Left lung (tissue), 10 donors: Measurements from ENCODE around the gene TBC1D8B. TPM values are rescaled to one million over a fixed set of nuclear protein-coding genes. Genes with fewer than 3 reads are reported as not detected.
A peak's percentile ranks its signal among the peaks of the same experiment; 100 is the strongest.
"Not testable (repeated sequence)": the region's sequence is repeated elsewhere in the genome, so short reads cannot be mapped to it uniquely, and the experiment has no call there.

ENCODE experiments used
- ATAC-seq: fragments of 200-7000 bp; cut with Tn5 transposase; one replicate; pipeline ENCODE4 v1.9.1; 2020; ENCODE audit warnings: moderate library complexity
- DNase-seq, 4 donors: peaks; one replicate each; pipeline ENCODE4 v3.0.0-alpha.2; 2013 to 2020
- H3K27ac ChIP-seq, 2 donors: fragments of 200-600 bp; sonication (generic) in 1 of 2; one replicate each; pipeline versions ENCODE4 v1.5.0 to v1.8.0; 2020 to 2021
- H3K27me3 ChIP-seq, 2 donors: fragments of 200-600 bp; sonication (generic) in 1 of 2; one replicate each; pipeline versions ENCODE4 v1.5.0 to v1.8.0; 2020 to 2021
- H3K36me3 ChIP-seq, 2 donors: fragments of 200-600 bp; sonication (generic) in 1 of 2; one replicate each; pipeline versions ENCODE4 v1.5.0 to v1.8.0; 2020 to 2021
- H3K4me1 ChIP-seq, 2 donors: fragments of 200-600 bp; one replicate each; pipeline ENCODE4 v1.8.0; 2021
- H3K4me3 ChIP-seq, 2 donors: fragments of 200-600 bp; sonication (generic) in 1 of 2; one replicate each; pipeline versions ENCODE4 v1.5.0 to v1.8.0; 2020 to 2021; ENCODE audit warnings: mild to moderate bottlenecking in 1 of 2
- H3K9me3 ChIP-seq, 2 donors: fragments of 200-600 bp; sonication (generic) in 1 of 2; one replicate each; pipeline versions ENCODE4 v1.5.0 to v1.8.0; 2020 to 2021
- CTCF ChIP-seq, 2 donors: fragments of 200-600 bp; sonication (generic) in 1 of 2; IDR thresholded peaks; one replicate each; pipeline versions ENCODE4 v1.5.0 to v1.8.0; 2021; ENCODE audit warnings: antibody characterized with exemption in 2 of 2
- intact Hi-C, 2 donors: fragments of 100-400 bp; cut with DNase I; formaldehyde crosslinking; loops; one replicate each; pipeline versions ENCODE4 v1.11.2 to v1.14.2; 2022
- polyA plus RNA-seq, 6 donors: library from polyadenylated mRNA; unstranded; fragments of 120-200 nt; gene quantifications; one replicate each; pipeline ENCODE4 v1.2.1, GENCODE V29; 2013; ENCODE audit not compliant: insufficient read length in 6 of 6
- total RNA-seq, 2 donors: library from RNA; stranded (reverse); fragmentation: NEBNext Ultra II Directional; extraction: Animal tissue kit (Norgen Biotek cat#: 25700); gene quantifications; one replicate each; pipeline ENCODE4 v1.2.1, GENCODE V29; 2021
- donor health status: DM: no; HTN: yes; CAD: no.
- donor health status: DM: no; HTN: no; CAD: no.

Gene TBC1D8B
- total and polyA plus RNA-seq, 8 donors, result 9.6 to 13.3 (median 10.4) TPM

GRCh38 chrX:106862972-106863688, 60.7 kb downstream of the TBC1D8B start:
- Histone ChIP-seq H3K4me3 (no peak overlapping the region), H3K4me1 (no peaks in the 10 kb centered on the region), H3K36me3 (no peaks in the 10 kb centered on the region), H3K9me3 (no peaks in the 10 kb centered on the region), H3K27me3 (no peaks in the 10 kb centered on the region), H3K27ac (no peak overlapping the region)
- peak in 1 of 4 donors; percentile 0 for DNase-seq
- peak in 1 of 2 donors; percentile 22 for TF ChIP-seq CTCF (IDR thresholded peaks at IDR 0.05)
- peak; percentile 58 for ATAC-seq
- intact Hi-C loops, result no loop called here

GRCh38 chrX:106863697-106864096, 61.2 kb downstream of the TBC1D8B start:
- DNase-seq, result peak in 1 of 4 donors; percentile 38
- Histone ChIP-seq H3K27me3 (no peaks in the 10 kb centered on the region), H3K4me1 (no peaks in the 10 kb centered on the region), H3K36me3 (no peaks in the 10 kb centered on the region), H3K27ac (no peak overlapping the region), H3K4me3 (no peak overlapping the region), H3K9me3 (no peaks in the 10 kb centered on the region)
- intact Hi-C loops, result no loop called here
- ATAC-seq, result no peak
- no peak for TF ChIP-seq CTCF (IDR thresholded peaks at IDR 0.05)

DNA sequence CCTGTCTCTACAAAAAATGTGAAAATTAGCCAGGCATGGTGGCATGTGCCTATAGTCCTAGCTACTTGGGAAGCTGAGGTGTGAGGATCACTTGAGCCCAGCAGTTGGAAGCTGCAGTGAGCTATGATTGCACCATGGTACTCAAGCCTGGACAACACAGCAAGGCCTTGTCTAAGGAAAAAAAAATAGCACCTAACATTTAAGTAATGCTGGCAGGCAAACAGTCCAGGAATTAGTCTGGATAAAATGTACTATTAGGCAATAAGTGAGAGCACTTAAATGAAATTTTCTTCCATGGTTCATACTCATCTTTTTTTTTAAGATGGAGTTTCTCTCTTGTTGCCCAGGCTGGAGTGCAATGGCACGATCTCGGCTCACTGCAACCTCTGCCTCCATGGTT, 70.3 kb downstream of the TBC1D8B start:
- H3K4me3 ChIP-seq, intact Hi-C loops, H3K9me3 ChIP-seq: not testable (repeated sequence)

DNA sequence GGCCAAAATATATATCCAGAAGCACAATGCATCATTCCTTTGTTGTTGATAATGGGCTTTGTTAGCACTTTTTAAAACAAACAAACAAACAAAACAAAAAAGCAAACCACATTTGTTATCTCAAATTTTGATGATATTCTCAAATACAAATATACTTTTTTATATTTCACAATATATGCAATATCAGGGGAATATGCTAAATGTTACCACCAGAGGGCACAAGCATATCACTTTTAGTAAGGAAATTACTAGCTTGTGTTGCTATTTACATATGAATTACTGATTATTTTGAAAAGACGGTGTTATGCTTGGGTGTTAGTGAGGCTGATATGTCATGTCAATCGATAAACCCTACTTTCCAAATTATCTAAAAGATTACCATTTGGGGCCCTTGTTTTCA, 71.6 kb downstream of the TBC1D8B start:
- peak; percentile 38 to 50 for TF ChIP-seq CTCF (IDR thresholded peaks at IDR 0.05)
- Histone ChIP-seq H3K27ac (no peak overlapping the region), H3K9me3 (no peaks in the 10 kb centered on the region), H3K4me1 (no peaks in the 10 kb centered on the region), H3K27me3 (peaks cover 0 to 3% of the 10 kb centered on the region in 2 donors), H3K36me3 (no peaks in the 10 kb centered on the region), H3K4me3 (no peak overlapping the region)
- DNase-seq (no peak), ATAC-seq (peak; percentile 58)
- intact Hi-C loops, result no loop called here

More for the DNA sequence above, 70.3 kb downstream of the TBC1D8B start:
- peak; percentile 15 for ATAC-seq
- not testable (repeated sequence) for H3K36me3 ChIP-seq, DNase-seq, H3K27me3 ChIP-seq, H3K4me1 ChIP-seq, H3K27ac ChIP-seq

GRCh38 chrX:106875151-106875550, 72.7 kb downstream of the TBC1D8B start:
- TF ChIP-seq CTCF (IDR thresholded peaks at IDR 0.05), result no peak
- intact Hi-C loops, result no loop called here
- no peaks in the 10 kb centered on the region for H3K4me1 ChIP-seq
- no peak overlapping the region for H3K27ac ChIP-seq
- DNase-seq (no peak), ATAC-seq (no peak)
- no peaks in the 10 kb centered on the region for H3K36me3 ChIP-seq
- H3K9me3 ChIP-seq, result no peaks in the 10 kb centered on the region
- no peak overlapping the region for H3K4me3 ChIP-seq
- H3K27me3 ChIP-seq, result no peaks in the 10 kb centered on the region

DNA sequence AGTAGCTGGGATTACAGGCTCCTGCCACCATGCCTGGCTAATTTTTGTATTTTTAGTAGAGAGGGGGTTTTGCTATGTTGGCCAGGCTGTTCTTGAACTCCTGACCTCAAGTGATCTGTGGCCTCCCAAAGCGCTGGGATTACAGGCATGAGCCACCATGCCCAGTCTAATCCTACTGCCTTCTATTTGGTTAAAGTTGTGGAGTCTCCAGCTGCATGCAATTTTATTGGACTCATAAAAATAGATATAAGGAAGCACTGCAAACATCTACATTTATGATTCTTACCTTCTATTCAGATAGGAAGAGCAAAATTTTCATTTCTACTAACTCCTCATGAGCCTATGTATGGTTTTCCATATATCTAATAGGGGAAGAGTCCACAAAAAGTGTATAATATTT, 87.0 kb downstream of the TBC1D8B start:
- ATAC-seq, result no peak
- H3K4me3 ChIP-seq, result no peak overlapping the region

More for the DNA sequence above, 87.0 kb downstream of the TBC1D8B start:
- H3K9me3 ChIP-seq, result no peaks in the 10 kb centered on the region
- H3K4me1 ChIP-seq, result no peaks in the 10 kb centered on the region
- H3K27me3 ChIP-seq, result peaks cover 0 to 4% of the 10 kb centered on the region in 2 donors
- no peak for TF ChIP-seq CTCF (IDR thresholded peaks at IDR 0.05)
- intact Hi-C loops, result no loop called here
- no peak overlapping the region for H3K27ac ChIP-seq
- no peaks in the 10 kb centered on the region for H3K36me3 ChIP-seq
- DNase-seq, result no peak
